Activated CD4-positive, alpha-beta memory T cell treated with anti-CD3 and anti-CD28 coated beads for 36 hours (primary cell): ENCODE results near the gene RBM8A. TPM values are rescaled to one million over a fixed set of nuclear protein-coding genes. Genes with fewer than 3 reads are reported as not detected.
A peak's percentile ranks its signal among the peaks of the same experiment; 100 is the strongest.

ENCODE experiments used
- CTCF ChIA-PET: fragments of 350-600 bp; sonication (Branson Sonifier 250); formaldehyde crosslinking; loops from one replicate; lab custom pipeline; 2021; ENCODE audit warnings: antibody characterized with exemption, inconsistent platforms; lab: Charles Lee
- POLR2A ChIA-PET: fragments of 350-600 bp; sonication (Branson Sonifier 250); formaldehyde crosslinking; loops from one replicate; lab custom pipeline; 2021; ENCODE audit warnings: antibody characterized with exemption; lab: Charles Lee
- DNase-seq: peaks from one replicate; pipeline ENCODE4 v3.0.0-alpha.2; 2020
- H3K27ac Mint-ChIP-seq: one replicate; pipeline ENCODE4 v1.8.0; 2021; ENCODE audit warnings: mixed read lengths
- H3K27me3 Mint-ChIP-seq: one replicate; pipeline ENCODE4 v1.8.0; 2021; ENCODE audit warnings: mixed read lengths
- H3K36me3 Mint-ChIP-seq: one replicate; pipeline ENCODE4 v1.8.0; 2021; ENCODE audit warnings: mixed read lengths
- H3K4me1 Mint-ChIP-seq: one replicate; pipeline ENCODE4 v1.8.0; 2021; ENCODE audit warnings: low read depth, mixed read lengths
- H3K4me3 Mint-ChIP-seq: one replicate; pipeline ENCODE4 v1.8.0; 2021; ENCODE audit warnings: mild to moderate bottlenecking, mixed read lengths
- H3K9me3 Mint-ChIP-seq: one replicate; pipeline ENCODE4 v1.8.0; 2021; ENCODE audit warnings: mixed read lengths
- intact Hi-C: fragments of 100-400 bp; cut with micrococcal nuclease; formaldehyde crosslinking; loops from one replicate; pipeline ENCODE4 v1.15.1; 2023
- total RNA-seq, 2 experiments: library from RNA; stranded (reverse); gene quantifications; one replicate each; pipeline ENCODE4 v1.2.3, GENCODE V29; 2021

The RBM8A gene
- total RNA-seq, 2 experiments from 2014 or later, result 275 to 277 TPM

DNA sequence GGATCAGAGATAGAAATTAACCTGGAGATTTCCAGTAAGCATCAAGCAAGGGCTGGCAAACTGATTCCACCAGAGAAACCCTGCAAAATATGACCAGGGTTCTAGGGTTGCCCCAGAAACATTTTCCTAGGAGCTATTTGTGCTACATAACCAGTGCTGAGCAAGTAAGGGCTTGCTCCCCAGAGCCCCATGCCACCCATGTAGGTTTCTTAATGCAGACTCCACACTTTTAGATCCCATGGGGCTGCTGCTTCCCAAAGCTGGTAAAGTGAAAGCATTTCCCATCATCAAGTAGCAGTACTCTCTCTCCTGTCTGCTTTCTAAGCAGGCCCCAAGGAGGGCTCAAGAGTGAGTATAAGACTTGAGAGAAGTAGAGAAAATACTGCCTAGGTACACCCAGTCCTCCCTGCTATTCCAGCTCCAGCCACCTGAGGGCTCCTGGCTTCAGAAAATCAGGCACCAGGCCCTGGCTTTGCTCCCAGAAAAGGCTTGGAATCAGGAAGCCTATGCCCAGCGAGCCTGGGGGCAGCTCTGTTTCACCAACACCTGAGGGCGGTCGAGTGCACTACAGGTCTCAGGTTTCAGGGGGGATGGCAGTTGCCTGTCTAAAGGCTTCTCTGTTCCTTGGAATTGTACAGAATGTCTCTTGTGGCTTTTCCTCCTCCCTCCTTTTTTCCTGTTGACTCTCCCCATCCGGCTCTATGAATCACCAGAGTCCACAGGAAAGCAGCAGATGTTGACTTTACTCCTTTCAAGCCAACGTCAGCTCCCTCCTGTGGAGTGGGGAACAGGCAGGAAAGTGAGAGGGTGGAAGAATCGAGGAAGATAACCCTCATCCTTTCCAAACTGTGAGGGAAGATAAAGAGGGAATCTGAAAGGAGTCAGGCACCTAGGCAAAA lies 35.4 kb downstream of the RBM8A start:
- no peaks in the 10 kb centered on the region for H3K36me3 Mint-ChIP-seq
- intact Hi-C loops, result loop anchor here (1.0 kb wide), 1 partner anchor 121 kb away; no protein-coding TSS in a partner anchor
- no peaks in the 10 kb centered on the region for H3K9me3 Mint-ChIP-seq
- POLR2A ChIA-PET, result interaction anchor here (1.8 kb wide), 1 partner anchor 32 kb away, joined by 4 read pairs; no protein-coding TSS in a partner anchor
- H3K27ac Mint-ChIP-seq, result no peak overlapping the region
- peak; percentile 74 for DNase-seq
- no peak overlapping the region for H3K4me3 Mint-ChIP-seq
- no peaks in the 10 kb centered on the region for H3K27me3 Mint-ChIP-seq
- H3K4me1 Mint-ChIP-seq, result peaks cover 1% of the 10 kb centered on the region
- CTCF ChIA-PET, result interaction anchor here (0.6 to 3.6 kb wide), 28 partner anchors 9 to 146 kb away, joined by 3 to 35 read pairs (median 4); partner anchors contain the start of genes HJV, ITGA10, LIX1L and NUDT17

DNA sequence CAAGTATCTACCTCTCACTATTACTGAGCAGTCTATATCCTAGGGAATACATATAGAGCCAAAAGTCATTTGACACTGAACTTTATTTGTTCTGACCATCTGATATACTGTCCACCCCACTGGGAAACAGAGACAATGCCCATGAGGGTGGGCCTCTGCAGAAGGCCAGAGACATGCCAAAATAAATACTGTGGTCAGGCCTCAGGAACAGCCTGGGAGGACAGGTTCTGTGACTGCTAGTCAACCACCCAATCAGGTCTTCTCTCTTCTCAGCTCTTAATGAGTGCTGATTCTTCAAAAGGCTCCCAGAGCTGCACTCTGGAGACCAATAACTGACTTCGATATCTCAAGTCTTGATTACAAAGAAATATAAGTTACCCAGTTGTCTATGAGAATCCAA lies 36.1 kb downstream of the RBM8A start:
- intact Hi-C loops, result loop anchor here (1.0 kb wide), 1 partner anchor 122 kb away; no protein-coding TSS in a partner anchor
- Mint-ChIP-seq H3K27me3 (no peaks in the 10 kb centered on the region), H3K4me3 (no peak overlapping the region), H3K4me1 (peaks cover 7% of the 10 kb centered on the region), H3K27ac (no peak overlapping the region), H3K9me3 (no peaks in the 10 kb centered on the region), H3K36me3 (no peaks in the 10 kb centered on the region)
- CTCF ChIA-PET, result interaction anchor here (0.6 to 3.6 kb wide), 22 partner anchors 8 to 131 kb away, joined by 3 to 35 read pairs (median 5); partner anchors contain the start of genes HJV, ITGA10, NUDT17 and PIAS3
- DNase-seq, result no peak
- POLR2A ChIA-PET, result interaction anchor here (1.8 kb wide), 1 partner anchor 32 kb away, joined by 4 read pairs; no protein-coding TSS in a partner anchor

DNA sequence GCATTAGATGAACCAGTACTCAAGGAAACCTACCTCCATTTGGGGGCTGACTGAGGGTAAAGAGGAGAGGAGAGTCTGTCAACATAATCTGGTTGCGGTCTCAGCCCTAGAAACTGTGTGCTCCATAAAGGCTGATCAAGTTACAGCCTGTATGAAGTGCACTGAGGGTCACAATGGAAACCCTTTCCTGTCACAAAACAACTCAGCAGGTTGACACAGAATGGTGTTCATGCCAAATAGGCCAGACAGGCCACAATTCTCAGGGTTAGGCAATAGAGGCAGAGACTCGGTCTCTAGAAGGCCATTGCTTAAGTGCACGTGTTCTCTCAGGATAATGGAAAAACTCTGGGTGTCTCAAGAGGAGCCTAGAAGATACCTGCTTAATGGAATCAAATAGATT lies 37.6 kb downstream of the RBM8A start:
- CTCF ChIA-PET, result interaction anchor here (1.1 kb wide), 1 partner anchor 44 kb away, joined by 3 read pairs; the partner anchor contains the start of gene NUDT17
- Mint-ChIP-seq H3K27ac (no peak overlapping the region), H3K9me3 (no peaks in the 10 kb centered on the region), H3K4me3 (no peak overlapping the region), H3K27me3 (peaks cover 7% of the 10 kb centered on the region), H3K36me3 (no peaks in the 10 kb centered on the region), H3K4me1 (peaks cover 17% of the 10 kb centered on the region)
- intact Hi-C loops, result no loop called here
- POLR2A ChIA-PET, result no interaction called here
- no peak for DNase-seq

DNA sequence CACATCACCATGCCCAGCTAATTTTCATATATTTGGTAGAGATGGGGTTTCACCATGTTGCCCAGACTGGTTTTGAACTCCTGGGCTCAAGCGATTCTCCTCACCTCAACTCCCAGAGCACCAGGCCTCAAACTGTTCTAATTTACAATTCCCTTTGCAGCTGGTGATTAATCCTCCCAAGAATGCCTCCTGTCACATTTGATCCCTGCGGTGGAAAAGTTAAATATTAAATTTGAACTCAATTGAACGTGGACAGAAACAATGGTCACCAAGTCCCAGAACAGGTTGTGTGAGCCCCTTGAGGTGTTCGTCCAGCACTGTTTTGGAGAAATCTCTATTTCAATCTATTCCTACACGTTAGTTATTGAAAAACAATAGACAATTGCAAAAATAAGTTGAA lies 39.7 kb downstream of the RBM8A start:
- no peaks in the 10 kb centered on the region for H3K9me3 Mint-ChIP-seq
- H3K4me1 Mint-ChIP-seq, result peaks cover 19% of the 10 kb centered on the region
- POLR2A ChIA-PET, result no interaction called here
- CTCF ChIA-PET, result no interaction called here
- intact Hi-C loops, result no loop called here
- peaks cover 18% of the 10 kb centered on the region for H3K27me3 Mint-ChIP-seq
- no peaks in the 10 kb centered on the region for H3K36me3 Mint-ChIP-seq
- H3K4me3 Mint-ChIP-seq, result no peak overlapping the region
- DNase-seq, result no peak
- no peak overlapping the region for H3K27ac Mint-ChIP-seq

DNA sequence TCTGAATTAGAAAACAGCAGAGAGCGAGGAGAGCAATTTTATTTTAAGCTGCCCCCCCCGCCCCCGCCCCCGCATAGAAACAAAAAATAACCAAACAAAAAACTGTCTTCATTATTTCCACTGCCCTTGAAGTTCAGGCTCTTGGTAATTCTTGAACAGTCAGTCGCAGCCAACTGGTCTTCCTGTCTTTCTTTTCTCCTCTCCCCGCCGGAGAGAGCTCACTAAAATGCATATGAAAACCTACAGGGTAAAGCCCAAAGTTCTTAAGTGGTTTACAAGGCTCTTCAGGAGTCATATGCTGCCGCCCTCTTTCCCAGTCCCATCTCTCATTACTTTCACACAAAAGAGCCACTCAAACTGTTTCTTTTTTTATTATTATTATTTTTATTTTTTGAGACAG lies 40.5 kb downstream of the RBM8A start:
- Mint-ChIP-seq H3K36me3 (no peaks in the 10 kb centered on the region), H3K4me3 (peak overlapping the region; percentile 36), H3K27ac (no peak overlapping the region), H3K9me3 (no peaks in the 10 kb centered on the region), H3K4me1 (peaks cover 19% of the 10 kb centered on the region), H3K27me3 (peaks cover 18% of the 10 kb centered on the region)
- DNase-seq, result no peak
- CTCF ChIA-PET, result interaction anchor here (0.6 to 2.7 kb wide), 3 partner anchors 8 to 120 kb away, joined by 3 to 15 read pairs (median 8); partner anchors contain the start of gene NUDT17
- POLR2A ChIA-PET, result interaction anchor here (1.3 kb wide), 1 partner anchor 67 kb away, joined by 3 read pairs; no protein-coding TSS in a partner anchor
- intact Hi-C loops, result no loop called here

DNA sequence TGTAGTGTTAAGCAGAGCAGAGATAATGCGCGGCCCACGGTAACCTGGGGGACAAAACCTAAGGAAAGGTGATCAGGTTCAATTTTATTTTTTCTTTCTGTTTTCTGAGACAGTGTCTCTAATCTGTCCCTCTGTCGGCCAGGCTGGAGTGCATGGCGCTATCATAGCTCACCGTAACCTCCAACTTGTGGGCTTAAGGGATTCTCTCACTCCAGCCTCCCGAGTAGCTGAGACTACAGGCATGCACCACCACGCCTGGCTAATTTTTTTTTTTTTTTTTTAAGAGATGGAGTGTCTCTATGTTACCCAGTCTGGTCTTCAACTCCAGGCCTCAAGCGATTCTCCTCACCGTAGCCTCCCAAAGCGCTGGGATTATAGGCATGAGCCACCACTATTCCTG lies 40.9 kb downstream of the RBM8A start:
- H3K4me1 Mint-ChIP-seq, result peaks cover 19% of the 10 kb centered on the region
- no peaks in the 10 kb centered on the region for H3K9me3 Mint-ChIP-seq
- no peak for DNase-seq
- ChIA-PET CTCF (interaction anchor here (0.6 to 2.7 kb wide), 3 partner anchors 9 to 121 kb away, joined by 3 to 15 read pairs (median 8); partner anchors contain the start of gene NUDT17), POLR2A (interaction anchor here (1.3 kb wide), 2 partner anchors 28 to 68 kb away, joined by 3 to 4 read pairs; partner anchors contain the start of gene PIAS3)
- peaks cover 18% of the 10 kb centered on the region for H3K27me3 Mint-ChIP-seq
- intact Hi-C loops, result no loop called here
- H3K27ac Mint-ChIP-seq, result no peak overlapping the region
- no peaks in the 10 kb centered on the region for H3K36me3 Mint-ChIP-seq
- peak overlapping the region; percentile 78 for H3K4me3 Mint-ChIP-seq

DNA sequence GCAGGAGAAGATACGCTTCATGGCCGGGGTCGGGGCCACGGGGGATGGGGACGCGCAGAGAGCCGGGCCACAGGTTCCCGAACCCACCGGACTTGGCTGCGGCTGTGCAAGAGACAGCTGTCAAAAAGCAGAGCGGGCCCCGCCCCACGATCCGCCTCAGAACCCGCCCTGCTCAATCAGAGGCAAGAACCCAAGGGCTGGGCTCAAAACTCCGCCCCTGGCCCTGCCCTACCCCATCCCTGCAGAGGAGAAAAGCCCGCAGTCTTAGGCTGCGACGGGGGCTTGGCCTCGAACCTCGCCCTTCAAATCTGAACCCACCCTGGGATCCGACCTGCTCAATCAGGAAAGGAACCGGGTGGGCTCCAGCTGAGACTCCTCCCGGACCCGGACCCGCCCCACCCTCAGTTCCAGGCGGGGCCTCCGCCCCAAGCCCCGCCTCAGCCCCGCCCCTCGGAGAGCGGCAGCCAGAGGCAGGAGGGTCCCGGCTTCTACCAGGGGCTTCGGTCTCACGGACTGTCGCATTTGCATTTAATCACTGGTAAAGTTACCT lies 41.5 kb downstream of the RBM8A start, which contains the start of gene ANKRD35:
Gene ANKRD35 (minus strand): TSS at position 129 of the 550 bp plus-strand sequence. CDS start 108 bp downstream, at position 21.
- DNase-seq, result peak; percentile 92
- H3K9me3 Mint-ChIP-seq, result no peaks in the 10 kb centered on the region
- peak within 1 kb of the TSS; percentile 78 for H3K4me3 Mint-ChIP-seq
- no peaks in the 10 kb centered on the region for H3K36me3 Mint-ChIP-seq
- POLR2A ChIA-PET, result interaction anchor here (1.3 kb wide), 2 partner anchors 27 to 68 kb away, joined by 3 to 4 read pairs; partner anchors contain the start of gene PIAS3
- peaks cover 19% of the 10 kb centered on the region for H3K4me1 Mint-ChIP-seq
- intact Hi-C loops, result loop anchor here (1.0 kb wide), 1 partner anchor 27 kb away; the partner anchor contains the start of gene PIAS3
- CTCF ChIA-PET, result interaction anchor here (2.2 to 2.7 kb wide), 2 partner anchors 40 to 121 kb away, joined by 8 to 15 read pairs; partner anchors contain the start of gene NUDT17
- H3K27me3 Mint-ChIP-seq, result peaks cover 18% of the 10 kb centered on the region
- H3K27ac Mint-ChIP-seq, result no peak within 1 kb of the TSS

DNA sequence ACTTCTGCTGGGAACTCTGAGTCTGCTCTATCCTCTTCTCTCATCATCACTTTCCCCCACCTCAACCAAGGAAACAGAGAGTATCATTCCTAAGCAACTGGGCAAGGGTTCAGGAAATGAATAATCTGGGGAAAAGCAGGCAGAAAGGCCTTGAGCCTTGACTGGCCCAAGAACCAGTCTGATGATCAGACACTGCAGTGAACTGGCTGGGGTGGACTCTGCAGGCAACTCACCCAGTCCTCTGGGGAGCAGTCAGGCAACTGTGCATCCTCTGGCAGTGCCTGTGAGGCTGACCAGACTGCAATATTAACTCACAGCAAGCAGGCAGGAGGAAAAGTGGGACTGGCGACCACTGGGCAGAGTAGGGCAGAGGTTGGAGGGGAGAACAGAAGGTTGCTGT lies 42.6 kb downstream of the RBM8A start:
- Mint-ChIP-seq H3K4me3 (no peak overlapping the region), H3K9me3 (no peaks in the 10 kb centered on the region), H3K36me3 (no peaks in the 10 kb centered on the region), H3K27ac (no peak overlapping the region), H3K27me3 (peaks cover 18% of the 10 kb centered on the region), H3K4me1 (peaks cover 19% of the 10 kb centered on the region)
- ChIA-PET POLR2A (no interaction called here), CTCF (interaction anchor here (2.7 to 4.7 kb wide), 2 partner anchors 39 to 123 kb away, joined by 8 to 23 read pairs; partner anchors contain the start of gene NUDT17)
- intact Hi-C loops, result loop anchor here (1.0 kb wide), 1 partner anchor 25 kb away; the partner anchor contains the start of gene PIAS3
- DNase-seq, result no peak

DNA sequence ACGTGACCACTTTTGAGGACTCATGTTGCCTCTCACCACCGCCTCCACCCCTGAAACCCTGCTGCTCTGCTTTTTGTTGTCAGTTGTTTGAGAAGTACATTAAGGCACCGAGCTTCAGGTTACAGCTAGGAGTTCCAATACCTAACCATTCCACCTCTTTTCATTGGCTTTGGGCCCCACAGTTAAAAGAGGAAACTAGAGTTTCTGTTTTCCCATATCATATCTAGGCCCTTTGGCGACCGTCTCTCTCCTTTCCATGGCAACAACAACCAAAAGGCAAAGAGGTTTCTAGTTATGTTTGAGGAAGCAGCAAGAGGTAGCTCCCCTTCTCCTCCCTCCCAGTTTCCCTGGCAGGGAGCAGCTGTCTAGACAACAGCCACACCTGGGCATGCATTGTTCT lies 47.5 kb downstream of the RBM8A start:
- Mint-ChIP-seq H3K9me3 (no peaks in the 10 kb centered on the region), H3K27ac (no peak overlapping the region), H3K4me3 (no peak overlapping the region), H3K36me3 (no peaks in the 10 kb centered on the region), H3K4me1 (peaks cover 2% of the 10 kb centered on the region), H3K27me3 (peaks cover 11% of the 10 kb centered on the region)
- DNase-seq, result no peak
- intact Hi-C loops, result no loop called here
- CTCF ChIA-PET, result interaction anchor here (1.3 to 1.7 kb wide), 5 partner anchors 12 to 98 kb away, joined by 3 to 8 read pairs (median 4); partner anchors contain the start of genes NUDT17 and PIAS3
- POLR2A ChIA-PET, result interaction anchor here (0.6 kb wide), 1 partner anchor 37 kb away, joined by 3 read pairs; no protein-coding TSS in a partner anchor

DNA sequence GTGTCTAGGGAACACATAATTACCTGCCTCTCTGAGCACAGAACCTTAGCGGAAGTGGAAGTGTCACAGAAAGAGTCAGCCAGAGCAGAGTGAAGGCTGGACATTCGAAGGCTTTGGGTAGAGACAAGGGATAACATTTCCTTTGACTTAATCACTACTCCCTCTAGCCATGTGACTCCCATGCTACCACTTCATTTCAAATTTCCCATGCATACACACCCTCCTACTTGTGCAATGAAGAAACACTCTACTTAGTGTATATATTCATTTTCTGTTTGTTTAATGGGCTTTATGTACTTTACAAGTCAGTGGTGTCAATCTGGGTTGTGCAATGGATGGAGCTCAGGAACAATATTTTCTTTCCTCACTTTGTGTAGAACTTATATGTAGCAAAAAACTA lies 48.6 kb downstream of the RBM8A start:
- ChIA-PET CTCF (interaction anchor here (0.6 to 1.7 kb wide), 3 partner anchors 20 to 33 kb away, joined by 3 to 6 read pairs (median 4); partner anchors contain the start of genes NUDT17 and PIAS3), POLR2A (no interaction called here)
- no peak overlapping the region for H3K4me3 Mint-ChIP-seq
- no peaks in the 10 kb centered on the region for H3K4me1 Mint-ChIP-seq
- no peaks in the 10 kb centered on the region for H3K9me3 Mint-ChIP-seq
- H3K27ac Mint-ChIP-seq, result no peak overlapping the region
- no peak for DNase-seq
- intact Hi-C loops, result no loop called here
- H3K27me3 Mint-ChIP-seq, result peaks cover 4% of the 10 kb centered on the region
- no peaks in the 10 kb centered on the region for H3K36me3 Mint-ChIP-seq

DNA sequence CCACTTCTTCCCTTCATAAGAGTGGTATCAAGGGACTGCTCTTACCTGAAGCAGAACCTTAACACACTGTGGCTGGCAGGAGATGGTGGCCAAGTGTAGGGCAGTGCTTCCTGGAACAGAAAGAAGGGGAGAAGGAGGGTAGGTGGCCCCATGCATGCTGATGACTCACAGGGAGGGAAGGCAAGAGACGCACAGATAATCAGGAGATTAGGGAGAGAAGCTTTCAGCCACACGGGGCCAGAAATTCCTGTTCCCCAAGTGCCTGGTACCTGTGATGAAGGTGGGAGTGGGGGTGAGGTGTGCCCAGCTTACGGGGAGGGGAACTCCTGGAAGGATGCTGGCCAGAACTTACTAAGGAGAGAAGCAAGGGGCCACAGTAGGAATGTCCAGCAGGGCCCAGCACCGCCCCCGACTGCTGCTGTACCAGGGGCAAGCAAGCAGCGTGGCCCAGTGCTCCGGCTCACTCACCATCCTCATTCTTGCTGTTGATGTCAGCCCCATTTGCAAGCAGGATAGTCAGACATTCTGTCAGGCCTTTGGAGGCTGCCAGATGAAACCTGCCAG lies 49.3 kb downstream of the RBM8A start:
- H3K4me3 Mint-ChIP-seq, result no peak overlapping the region
- DNase-seq, result no peak
- ChIA-PET CTCF (no interaction called here), POLR2A (no interaction called here)
- H3K36me3 Mint-ChIP-seq, result no peaks in the 10 kb centered on the region
- no peaks in the 10 kb centered on the region for H3K4me1 Mint-ChIP-seq
- no peak overlapping the region for H3K27ac Mint-ChIP-seq
- no peaks in the 10 kb centered on the region for H3K9me3 Mint-ChIP-seq
- intact Hi-C loops, result no loop called here
- no peaks in the 10 kb centered on the region for H3K27me3 Mint-ChIP-seq
